Neural cell (in vitro differentiated cells): ENCODE results near the gene KCNAB1. TPM values are rescaled to one million over a fixed set of nuclear protein-coding genes. Genes with fewer than 3 reads are reported as not detected.

Experiments used
- H2AFZ ChIP-seq: fragments of 200-600, 300-800 bp; sonication (generic), shearing (Covaris generic); 2 replicates; pipeline ENCODE4 v1.6.0; 2014; ENCODE audit warnings: low read depth, mild to moderate bottlenecking, antibody characterized with exemption, low read length, moderate library complexity
- H3F3A ChIP-seq: fragments of 200-600 bp; shearing (Covaris generic); 2 replicates; pipeline ENCODE4 v1.6.1; 2016; ENCODE audit warnings: mild to moderate bottlenecking, moderate library complexity, mixed read lengths, antibody characterized with exemption, low read length; ENCODE audit not compliant: insufficient read depth, poor library complexity, severe bottlenecking
- H3K27ac ChIP-seq: fragments of 200-600, 300-800 bp; sonication (generic), shearing (Covaris generic); 2 replicates; pipeline ENCODE4 v1.5.1; 2014; ENCODE audit warnings: mild to moderate bottlenecking, low read length, moderate library complexity
- H3K27me3 ChIP-seq: fragments of 300-800, 200-600 bp; sonication (generic), shearing (Covaris generic); 2 replicates; pipeline ENCODE4 v1.6.0; 2014; ENCODE audit warnings: mild to moderate bottlenecking, low read depth, low read length, moderate library complexity; ENCODE audit not compliant: insufficient read depth
- H3K36me3 ChIP-seq: fragments of 300-800, 200-600 bp; sonication (generic), shearing (Covaris generic); 2 replicates; pipeline ENCODE4 v1.5.1; 2014; ENCODE audit warnings: mild to moderate bottlenecking, antibody characterized with exemption, low read length, moderate library complexity; ENCODE audit not compliant: insufficient read depth
- H3K4me2 ChIP-seq: fragments of 300-800, 200-600 bp; sonication (generic), shearing (Covaris generic); 2 replicates; pipeline ENCODE4 v1.6.0; 2014; ENCODE audit warnings: mild to moderate bottlenecking, low read length
- H3K4me3 ChIP-seq: fragments of 300-800, 200-600 bp; sonication (generic), shearing (Covaris generic); 2 replicates; pipeline ENCODE4 v1.5.1; 2014; ENCODE audit warnings: mild to moderate bottlenecking, low read length, moderate library complexity
- H3K79me2 ChIP-seq: fragments of 200-600 bp; shearing (Covaris generic); replicated peaks from 2 replicates; pipeline ENCODE4 v1.6.0; 2014; ENCODE audit warnings: mild to moderate bottlenecking, low read length, moderate library complexity; ENCODE audit not compliant: insufficient read depth
- H3K9ac ChIP-seq: fragments of 300-800, 200-600 bp; sonication (generic), shearing (Covaris generic); 2 replicates; pipeline ENCODE4 v1.6.1; 2016; ENCODE audit warnings: mild to moderate bottlenecking, low read length, mixed read lengths
- H3K9me2 ChIP-seq: fragments of 200-600 bp; shearing (Covaris generic); 2 replicates; pipeline ENCODE4 v1.6.1; 2016; ENCODE audit warnings: mild to moderate bottlenecking, low read length, mixed read lengths; ENCODE audit not compliant: insufficient read depth
- H3K9me3 ChIP-seq: fragments of 200-600, 300-800 bp; sonication (generic), shearing (Covaris generic); 2 replicates; pipeline ENCODE4 v1.6.1; 2016; ENCODE audit warnings: mild to moderate bottlenecking, mixed run types, low read length, moderate library complexity, mixed read lengths
- H4K20me1 ChIP-seq: fragments of 200-600 bp; shearing (Covaris generic); 2 replicates; pipeline ENCODE4 v1.6.1; 2016; ENCODE audit warnings: mild to moderate bottlenecking, mixed run types; ENCODE audit not compliant: insufficient read depth
- CTCF ChIP-seq: fragments of 450-650 bp; IDR thresholded peaks from 2 replicates; pipeline ENCODE4 v1.5.1; 2014; ENCODE audit warnings: antibody characterized with exemption, mild to moderate bottlenecking, moderate library complexity; ENCODE audit not compliant: poor library complexity, severe bottlenecking
- EP300 ChIP-seq: fragments of 450-650 bp; conservative IDR thresholded peaks from 2 replicates; pipeline ENCODE4 v1.6.1; 2014; ENCODE audit warnings: antibody characterized with exemption, mild to moderate bottlenecking, moderate library complexity; ENCODE audit not compliant: poor library complexity, severe bottlenecking
- EZH2 ChIP-seq: fragments of 200-600, 300-800 bp; shearing (Covaris generic), sonication (generic); IDR thresholded peaks from 2 replicates; pipeline ENCODE4 v1.6.1; 2014; ENCODE audit warnings: antibody characterized with exemption, low read length, borderline replicate concordance, mild to moderate bottlenecking; ENCODE audit not compliant: insufficient read depth, poor library complexity, severe bottlenecking
- MXI1 ChIP-seq: fragments of 450-650 bp; conservative IDR thresholded peaks from 2 replicates; pipeline ENCODE4 v1.6.1; 2014; ENCODE audit warnings: antibody characterized with exemption, mild to moderate bottlenecking; ENCODE audit not compliant: poor library complexity, severe bottlenecking
- POLR2AphosphoS5 ChIP-seq: IDR thresholded peaks from 2 replicates; pipeline ENCODE4 v1.6.1; 2012
- RAD21 ChIP-seq: fragments of 450-650 bp; conservative IDR thresholded peaks from 2 replicates; pipeline ENCODE4 v1.6.1; 2014; ENCODE audit warnings: antibody characterized with exemption, mild to moderate bottlenecking, moderate library complexity
- REST ChIP-seq: IDR thresholded peaks from 2 replicates; pipeline ENCODE4 v1.6.1; 2012; ENCODE audit warnings: borderline replicate concordance
- SMC3 ChIP-seq: fragments of 450-650 bp; conservative IDR thresholded peaks from 2 replicates; pipeline ENCODE4 v1.6.1; 2014; ENCODE audit warnings: antibody characterized with exemption, mild to moderate bottlenecking, moderate library complexity; ENCODE audit not compliant: poor library complexity
- TAF1 ChIP-seq: IDR thresholded peaks from 2 replicates; pipeline ENCODE4 v1.6.1; 2012; ENCODE audit warnings: low read depth
- polyA plus RNA-seq: library from polyadenylated mRNA; depleted of rRNA; stranded (reverse); fragments of >200 nt; gene quantifications from 2 replicates; pipeline ENCODE4 v1.2.3, GENCODE V29; 2014

The KCNAB1 gene
- polyA plus RNA-seq, 1 donor from 2014 or later: 14.9 TPM

GRCh38 chr3:156376199-156376598 is 255.8 kb downstream of the KCNAB1 start:
- Histone ChIP-seq H3K9me2 (no peaks in the 10 kb centered on the region), H3K9ac (no peak overlapping the region), H4K20me1 (no peaks in the 10 kb centered on the region), H3K27ac (no peak overlapping the region), H3K79me2 (no peaks in the 10 kb centered on the region), H3K9me3 (no peaks in the 10 kb centered on the region), H3K27me3 (no peaks in the 10 kb centered on the region), H3F3A (no peaks in the 10 kb centered on the region), H2AFZ (no peak overlapping the region), H3K4me3 (no peak overlapping the region), H3K4me2 (no peak overlapping the region), H3K36me3 (no peaks in the 10 kb centered on the region)
- TF ChIP-seq MXI1 (no peak), POLR2AphosphoS5 (no peak), EZH2 (no peak), REST (no peak), RAD21 (no peak), SMC3 (no peak), EP300 (no peak), TAF1 (no peak), CTCF (no peak)

DNA sequence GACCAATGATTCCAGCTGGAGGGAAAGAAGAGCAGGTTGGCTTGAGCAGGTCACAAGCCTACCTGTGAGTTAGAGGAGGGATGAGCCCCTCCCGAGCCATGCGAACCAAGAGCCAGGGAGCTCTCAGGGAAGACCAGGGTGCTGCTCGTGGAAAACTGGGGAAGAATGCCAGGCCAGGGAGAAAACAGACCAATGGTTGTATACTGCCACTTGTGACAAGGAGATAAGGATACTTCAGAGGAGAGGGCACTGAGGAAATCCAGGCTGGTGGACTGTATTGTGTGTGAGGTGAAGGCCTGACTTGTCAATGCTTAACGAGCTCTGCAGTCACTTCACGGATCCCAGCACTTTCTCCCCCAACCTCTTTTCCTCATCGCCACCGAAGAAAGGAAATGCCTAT is 256.9 kb downstream of the KCNAB1 start:
- Histone ChIP-seq H3F3A (no peaks in the 10 kb centered on the region), H4K20me1 (no peaks in the 10 kb centered on the region), H3K9me3 (no peaks in the 10 kb centered on the region), H2AFZ (no peak overlapping the region), H3K4me3 (no peak overlapping the region), H3K27me3 (no peaks in the 10 kb centered on the region), H3K9ac (no peak overlapping the region), H3K79me2 (no peaks in the 10 kb centered on the region), H3K36me3 (no peaks in the 10 kb centered on the region), H3K27ac (no peak overlapping the region), H3K4me2 (no peak overlapping the region), H3K9me2 (no peaks in the 10 kb centered on the region)
- TF ChIP-seq EP300: no peak
- TF ChIP-seq TAF1: no peak
- no peak for TF ChIP-seq POLR2AphosphoS5
- no peak for TF ChIP-seq EZH2
- no peak for TF ChIP-seq SMC3
- no peak for TF ChIP-seq MXI1
- TF ChIP-seq REST: no peak
- TF ChIP-seq CTCF: no peak
- TF ChIP-seq RAD21: no peak
